ENCODE measurements around the gene PRKCH.

The PRKCH gene

GRCh38 chr14:61571917-61572316 lies 250.5 kb downstream of the PRKCH start:
- DNase-seq: no peak

GRCh38 chr14:61573321-61573720 lies 251.9 kb downstream of the PRKCH start:
- DNase-seq: no peak

- DNase-seq: peak; percentile 19
These were observed 252.6 kb downstream of the PRKCH start for GRCh38 chr14:61573748-61574513.

GRCh38 chr14:61574514-61574807 lies 253.1 kb downstream of the PRKCH start:
- no peak for DNase-seq

GRCh38 chr14:61575126-61575525 lies 253.7 kb downstream of the PRKCH start:
- DNase-seq: no peak

GRCh38 chr14:61575551-61576150 lies 254.3 kb downstream of the PRKCH start:
- no peak for DNase-seq

- no peak for DNase-seq
These were observed 256.1 kb downstream of the PRKCH start for GRCh38 chr14:61577506-61577931.

- DNase-seq: peak; percentile 8
These were observed 257.4 kb downstream of the PRKCH start for GRCh38 chr14:61578745-61579144.

GRCh38 chr14:61581340-61581739 lies 260.0 kb downstream of the PRKCH start:
- DNase-seq: no peak

- DNase-seq: no peak
These were observed 260.7 kb downstream of the PRKCH start for GRCh38 chr14:61581955-61582615.

GRCh38 chr14:61582815-61583214 lies 261.4 kb downstream of the PRKCH start:
- DNase-seq: no peak

GRCh38 chr14:61584331-61584741 lies 263.0 kb downstream of the PRKCH start:
- DNase-seq: no peak

GRCh38 chr14:61585598-61586543 lies 264.5 kb downstream of the PRKCH start:
- DNase-seq: no peak

GRCh38 chr14:61586544-61587055 lies 265.2 kb downstream of the PRKCH start:
- DNase-seq: no peak

- no peak for DNase-seq
These were observed 265.8 kb downstream of the PRKCH start for GRCh38 chr14:61587081-61587713.

- DNase-seq: no peak
These were observed 267.1 kb downstream of the PRKCH start for GRCh38 chr14:61588419-61588901.

- no peak for DNase-seq
These were observed 268.6 kb downstream of the PRKCH start for GRCh38 chr14:61589691-61590581.

GRCh38 chr14:61591862-61592261 lies 270.5 kb downstream of the PRKCH start:
- no peak for DNase-seq

- DNase-seq: no peak
These were observed 272.0 kb downstream of the PRKCH start for GRCh38 chr14:61593330-61593729.

GRCh38 chr14:61596990-61597389 lies 275.6 kb downstream of the PRKCH start:
- no peak for DNase-seq

GRCh38 chr14:61598980-61599379 lies 277.6 kb downstream of the PRKCH start:
- DNase-seq: no peak
